ENCODE results near the gene TMEM121. TPM values are rescaled to one million over a fixed set of nuclear protein-coding genes. Genes with fewer than 3 reads are reported as not detected.
A peak's percentile ranks its signal among the peaks of the same experiment; 100 is the strongest.

Gene TMEM121
- total RNA-seq, 1 experiment from 2014 or later: 33.6 TPM

DNA sequence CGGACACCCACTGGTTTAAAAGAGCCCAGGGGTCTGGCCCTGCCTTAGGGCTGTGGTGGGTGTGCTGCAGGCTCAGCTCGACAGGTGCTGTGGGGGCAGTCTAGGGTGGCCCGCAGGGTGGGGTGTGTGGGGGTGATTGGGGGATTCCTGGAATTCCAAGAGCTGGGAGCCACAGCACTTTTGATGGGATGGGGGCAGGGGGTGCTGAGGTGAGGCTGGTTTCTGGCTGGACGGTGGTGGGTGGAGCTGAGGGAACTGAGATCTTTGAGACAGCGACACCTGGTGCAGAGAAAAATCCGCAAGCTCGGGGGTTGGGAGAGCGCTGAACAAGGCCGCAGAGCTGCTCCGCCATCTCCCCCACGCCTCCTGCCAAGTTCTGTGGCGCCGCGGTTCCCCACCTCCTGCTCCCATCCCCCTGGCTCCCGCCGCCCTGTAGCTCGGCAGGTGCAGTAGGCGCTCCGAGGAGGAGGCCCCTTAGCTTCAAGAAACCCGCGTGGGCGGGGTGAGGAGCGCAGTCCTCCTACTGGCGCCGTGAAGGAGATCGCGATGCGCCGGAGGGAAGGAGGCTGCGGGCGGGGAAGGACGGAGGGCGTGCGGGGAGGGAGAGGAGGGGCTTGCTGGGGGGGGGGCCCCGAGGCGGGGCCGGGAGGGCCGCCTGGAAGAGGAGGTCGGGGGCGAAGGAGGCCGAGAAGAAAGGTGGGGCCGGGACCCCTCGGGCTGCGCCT is 36.7 kb upstream of the TMEM121 start:
- Histone ChIP-seq H3K27me3 (ENCODE audit: low read length) (no peaks in the 10 kb centered on the region), H3K9ac (ENCODE audit: low read length) (peak overlapping the region; percentile 87), H3K27ac (ENCODE audit: low read length) (peak overlapping the region; percentile 72), H4K20me1 (ENCODE audit: low read length) (peaks cover 11% of the 10 kb centered on the region), H3F3A (ENCODE audit: low read length, unreplicated experiment) (no peaks in the 10 kb centered on the region), H3K9me2 (replicated peaks; ENCODE audit: low read length) (no peaks in the 10 kb centered on the region), H2AFZ (ENCODE audit: low read length) (peak overlapping the region; percentile 86), H3K4me3 (ENCODE audit: low read length) (peak overlapping the region; percentile 86), H3K9me3 (ENCODE audit: low read length) (no peaks in the 10 kb centered on the region), H3K36me3 (ENCODE audit: low read depth, low read length) (no peaks in the 10 kb centered on the region), H3K79me2 (ENCODE audit: low read length) (peaks cover 13% of the 10 kb centered on the region), H3K4me2 (ENCODE audit: low read length) (peak overlapping the region; percentile 99), H3K4me1 (ENCODE audit: insufficient read depth, low read length) (peaks cover 19% of the 10 kb centered on the region)
- CTCF ChIA-PET: interaction anchor here (0.7 to 2.7 kb wide), 7 partner anchors 9 to 119 kb away, joined by 3 to 24 read pairs (median 5); no protein-coding TSS in a partner anchor
- ATAC-seq: peak; percentile 23
- intact Hi-C loops (cut with micrococcal nuclease): loop anchor here (1.0 to 2.0 kb wide), 4 partner anchors 7 to 118 kb away; no protein-coding TSS in a partner anchor
- TF ChIP-seq, protein P1, sequence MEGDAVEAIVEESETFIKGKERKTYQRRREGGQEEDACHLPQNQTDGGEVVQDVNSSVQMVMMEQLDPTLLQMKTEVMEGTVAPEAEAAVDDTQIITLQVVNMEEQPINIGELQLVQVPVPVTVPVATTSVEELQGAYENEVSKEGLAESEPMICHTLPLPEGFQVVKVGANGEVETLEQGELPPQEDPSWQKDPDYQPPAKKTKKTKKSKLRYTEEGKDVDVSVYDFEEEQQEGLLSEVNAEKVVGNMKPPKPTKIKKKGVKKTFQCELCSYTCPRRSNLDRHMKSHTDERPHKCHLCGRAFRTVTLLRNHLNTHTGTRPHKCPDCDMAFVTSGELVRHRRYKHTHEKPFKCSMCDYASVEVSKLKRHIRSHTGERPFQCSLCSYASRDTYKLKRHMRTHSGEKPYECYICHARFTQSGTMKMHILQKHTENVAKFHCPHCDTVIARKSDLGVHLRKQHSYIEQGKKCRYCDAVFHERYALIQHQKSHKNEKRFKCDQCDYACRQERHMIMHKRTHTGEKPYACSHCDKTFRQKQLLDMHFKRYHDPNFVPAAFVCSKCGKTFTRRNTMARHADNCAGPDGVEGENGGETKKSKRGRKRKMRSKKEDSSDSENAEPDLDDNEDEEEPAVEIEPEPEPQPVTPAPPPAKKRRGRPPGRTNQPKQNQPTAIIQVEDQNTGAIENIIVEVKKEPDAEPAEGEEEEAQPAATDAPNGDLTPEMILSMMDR (conservative IDR thresholded peaks at IDR 0.05; ENCODE audit: low read depth, low read length): peak; percentile 71
- TF ChIP-seq EZH2phosphoT487 (IDR thresholded peaks at IDR 0.05; ENCODE audit: borderline replicate concordance, low read length): no peak
- POLR2A ChIA-PET (ENCODE audit: unreplicated experiment): interaction anchor here (0.5 to 1.7 kb wide), 2 partner anchors 9 to 16 kb away, joined by 3 to 18 read pairs; no protein-coding TSS in a partner anchor
- DNase-seq: peak; percentile 83
- no TSS peak for BruUV-seq (replicated peaks)

DNA sequence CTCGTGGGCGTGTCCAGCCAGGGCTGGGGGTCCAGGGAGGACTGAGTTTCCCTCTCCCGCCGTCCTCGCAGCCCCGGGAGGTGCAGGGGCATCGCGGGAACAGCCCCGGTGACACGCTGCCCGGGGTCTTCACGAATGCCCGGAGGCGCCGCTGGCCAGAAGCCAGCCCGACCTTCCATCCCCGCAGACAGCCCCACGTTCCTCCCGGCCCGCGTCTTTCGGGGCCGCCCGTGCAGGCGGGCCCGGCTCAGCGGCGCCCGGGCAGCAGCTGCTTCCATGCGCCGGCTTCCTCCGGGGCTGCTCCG is 36.2 kb upstream of the TMEM121 start:
- H4K20me1 ChIP-seq (ENCODE audit: low read length): peaks cover 11% of the 10 kb centered on the region
- DNase-seq (no peak), ATAC-seq (no peak)
- H3K9ac ChIP-seq (ENCODE audit: low read length): peak overlapping the region; percentile 87
- peaks cover 19% of the 10 kb centered on the region for H3K4me1 ChIP-seq (ENCODE audit: insufficient read depth, low read length)
- no peaks in the 10 kb centered on the region for H3K27me3 ChIP-seq (ENCODE audit: low read length)
- peak overlapping the region; percentile 86 for H3K4me3 ChIP-seq (ENCODE audit: low read length)
- H3K27ac ChIP-seq (ENCODE audit: low read length): peak overlapping the region; percentile 72
- H3K9me3 ChIP-seq (ENCODE audit: low read length): no peaks in the 10 kb centered on the region
- no TSS peak for BruUV-seq (replicated peaks)
- intact Hi-C loops (cut with micrococcal nuclease): loop anchor here (1.0 to 2.0 kb wide), 4 partner anchors 8 to 119 kb away; no protein-coding TSS in a partner anchor
- H3K4me2 ChIP-seq (ENCODE audit: low read length): peak overlapping the region; percentile 99
- H3K79me2 ChIP-seq (ENCODE audit: low read length): peaks cover 13% of the 10 kb centered on the region
- POLR2A ChIA-PET (ENCODE audit: unreplicated experiment): interaction anchor here (1.7 kb wide), 1 partner anchor 9 kb away, joined by 18 read pairs; no protein-coding TSS in a partner anchor
- CTCF ChIA-PET: interaction anchor here (0.7 to 2.7 kb wide), 7 partner anchors 9 to 119 kb away, joined by 3 to 24 read pairs (median 5); no protein-coding TSS in a partner anchor
- H3K36me3 ChIP-seq (ENCODE audit: low read depth, low read length): no peaks in the 10 kb centered on the region
- peak overlapping the region; percentile 86; the same call in 1 of the 2 replicates for H2AFZ ChIP-seq (ENCODE audit: low read length)
- no peaks in the 10 kb centered on the region for H3F3A ChIP-seq (ENCODE audit: low read length, unreplicated experiment)
- no peaks in the 10 kb centered on the region for H3K9me2 ChIP-seq (replicated peaks; ENCODE audit: low read length)
- TF ChIP-seq EZH2 (IDR thresholded peaks at IDR 0.05; ENCODE audit: low read length, unreplicated experiment) (no peak), EZH2phosphoT487 (IDR thresholded peaks at IDR 0.05; ENCODE audit: borderline replicate concordance, low read length) (no peak)
- TF ChIP-seq, protein P1 (conservative IDR thresholded peaks at IDR 0.05; ENCODE audit: low read depth, low read length): no peak

Measured in PC-3 (cell line).